Measurements from ENCODE around the gene RBM18.

RBM18 gene

DNA sequence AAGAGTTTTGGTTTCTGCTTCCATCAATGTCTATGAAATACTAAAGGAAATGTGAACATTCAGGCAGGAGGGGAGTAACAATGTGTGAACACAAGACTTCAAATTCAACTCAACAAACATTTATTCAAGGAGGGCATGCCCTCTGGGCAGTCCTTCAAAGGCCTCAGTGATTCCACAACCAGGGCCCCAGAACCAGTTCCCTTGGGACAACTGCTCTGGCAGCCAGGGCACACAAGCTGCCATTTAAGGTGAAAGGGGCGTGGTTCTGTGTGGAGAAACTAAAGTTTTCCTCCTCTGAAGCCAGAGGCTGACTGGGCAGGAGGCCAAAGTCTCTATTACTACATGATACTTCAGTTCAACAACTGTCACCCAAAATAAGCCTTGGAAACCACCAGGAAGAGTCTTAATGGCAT, 3.2 kb downstream of the RBM18 start:
- peak in 1 of 58 donors; percentile 4 for DNase-seq

DNA sequence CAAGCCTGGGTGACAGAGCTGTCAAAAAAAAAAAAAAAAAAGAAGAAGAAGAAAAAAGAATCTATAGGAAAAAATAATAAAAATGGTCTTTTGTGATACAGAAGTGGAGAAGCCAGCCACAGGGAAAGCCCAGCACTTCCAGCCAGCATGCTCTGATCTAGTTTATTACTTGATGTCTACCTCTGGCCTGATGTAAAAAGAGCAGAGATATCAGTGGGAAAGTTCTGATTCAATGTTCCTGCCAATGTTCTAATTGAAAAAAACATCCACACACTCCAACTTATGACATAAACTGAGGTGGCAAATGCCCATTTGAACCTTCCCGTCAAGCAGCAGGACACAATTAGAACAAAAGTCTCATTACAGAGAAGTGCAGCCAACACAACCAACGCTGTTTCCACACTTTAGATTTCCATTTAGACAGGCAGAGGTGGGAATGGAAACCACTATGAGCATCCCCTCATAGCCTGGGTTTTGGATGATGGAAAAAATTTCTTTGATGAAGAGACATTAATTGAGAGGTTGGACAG, 5.7 kb downstream of the RBM18 start:
- no peak for DNase-seq

DNA sequence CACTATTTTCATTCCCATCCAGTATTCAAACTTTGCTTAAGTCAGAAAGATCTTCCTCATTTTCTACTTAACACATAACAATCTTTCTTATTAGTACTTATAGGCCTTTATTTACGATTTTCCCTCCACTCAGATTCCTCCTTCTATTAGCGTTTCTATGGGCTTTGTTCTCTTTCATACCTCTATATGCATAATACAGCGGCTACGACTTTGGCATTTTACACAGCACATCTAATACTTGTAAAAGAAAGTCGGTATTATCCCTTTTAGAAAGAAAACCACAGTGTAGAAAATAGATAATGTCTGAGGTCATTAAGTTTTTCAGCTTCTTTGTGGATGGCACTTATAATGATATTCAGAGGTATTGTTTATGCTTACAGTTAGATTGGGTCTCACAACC, 8.4 kb downstream of the RBM18 start:
- no peak for DNase-seq

DNA sequence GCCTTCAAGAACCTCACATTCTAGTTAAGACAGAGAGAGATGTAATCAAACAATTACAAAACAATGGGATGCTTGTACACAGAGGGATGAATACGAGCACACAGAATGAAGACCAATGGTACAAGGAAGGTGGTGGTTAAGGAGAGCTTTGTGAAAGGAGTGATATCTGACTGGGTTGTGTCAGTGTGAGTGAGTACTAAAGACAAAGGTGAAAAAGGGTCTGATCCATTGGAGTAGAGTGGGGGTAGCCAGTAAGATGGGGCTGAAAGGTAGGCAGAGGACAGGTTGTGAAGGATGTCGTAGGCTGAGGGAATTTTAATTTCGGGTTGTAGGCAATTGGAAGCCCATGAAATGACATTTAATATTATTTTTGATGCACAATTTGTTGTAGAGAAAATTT, 9.9 kb downstream of the RBM18 start:
- DNase-seq = no peak

DNA sequence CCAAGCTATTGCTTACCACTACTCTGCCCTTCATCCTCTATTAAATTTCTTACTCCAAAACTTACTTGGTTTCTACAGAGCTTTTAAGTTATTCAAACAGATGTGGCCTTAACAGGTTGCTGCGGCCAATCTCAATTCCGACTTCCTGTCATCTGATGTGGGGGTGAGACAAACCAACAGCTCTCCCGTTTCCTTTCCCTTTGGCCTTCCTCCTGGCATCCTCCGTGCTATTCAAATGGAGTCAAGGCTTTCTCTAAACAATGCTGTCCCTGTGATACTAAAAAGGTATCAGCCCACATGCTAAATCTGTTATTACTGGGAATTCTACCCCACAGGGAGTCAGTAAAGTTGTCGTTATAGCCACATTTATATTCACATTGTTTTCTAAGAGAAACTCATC, 11.8 kb downstream of the RBM18 start:
- no peak for DNase-seq

DNA sequence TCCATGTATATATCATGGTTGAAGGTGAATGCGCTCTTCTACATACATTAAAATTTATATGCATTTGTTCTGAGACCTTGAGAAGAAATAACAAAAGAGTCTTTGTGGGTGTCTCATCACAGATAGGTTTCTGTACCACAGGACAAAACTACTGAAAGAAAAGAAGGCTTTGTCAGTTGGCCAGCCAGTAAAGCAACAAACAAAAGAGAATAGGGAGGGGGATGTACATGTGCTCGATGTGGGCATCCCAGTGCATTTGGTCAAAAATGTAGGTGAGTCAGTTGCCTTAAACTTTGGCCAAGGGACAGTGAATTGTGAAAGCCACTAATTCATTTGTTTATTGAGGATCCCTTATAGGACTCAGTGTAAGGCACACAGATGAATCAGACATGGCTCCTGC, 13.3 kb downstream of the RBM18 start:
- DNase-seq = peak in 3 of 58 donors; percentile 8 to 21 (median 11)

DNA sequence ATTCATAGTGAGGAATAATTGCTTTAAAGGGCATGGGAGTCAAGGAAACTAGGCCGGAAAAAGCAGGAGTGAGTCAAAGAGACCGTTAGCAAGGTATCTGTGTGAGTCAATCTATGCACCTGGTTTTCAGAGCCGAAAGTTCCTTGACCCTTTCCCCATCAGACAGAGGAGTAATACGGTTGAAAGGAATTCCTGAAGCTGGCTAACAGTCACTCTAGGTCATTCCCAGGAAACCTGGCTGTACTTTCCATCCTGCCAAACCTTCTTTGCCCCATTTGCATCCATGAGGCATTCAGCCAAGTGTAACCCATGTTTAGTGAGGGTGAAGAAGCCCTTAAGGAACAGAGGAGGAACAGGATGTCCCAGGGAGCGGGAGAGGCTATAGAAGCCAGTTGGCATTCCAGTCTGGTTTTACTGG, 16.2 kb downstream of the RBM18 start:
- DNase-seq = no peak

DNA sequence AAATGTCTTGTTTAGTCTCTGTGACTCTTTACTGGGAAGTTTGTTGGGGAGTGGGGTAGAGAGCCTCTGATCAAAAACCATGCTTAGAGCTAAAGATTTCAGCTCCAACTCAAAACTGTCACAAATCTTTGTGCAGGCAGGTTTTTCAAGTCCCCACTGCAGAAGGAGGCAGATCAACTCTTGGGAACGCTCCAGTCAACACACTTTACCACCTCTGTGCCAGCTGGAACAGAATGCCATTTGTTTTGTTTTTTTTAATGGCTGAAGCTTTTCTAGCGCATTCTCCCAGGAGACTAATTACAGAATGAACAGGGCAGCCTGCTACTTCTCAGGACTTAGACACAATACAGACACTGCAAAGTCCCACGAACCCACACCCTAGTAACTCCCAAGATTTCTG, 18.0 kb downstream of the RBM18 start:
- no peak for DNase-seq

DNA sequence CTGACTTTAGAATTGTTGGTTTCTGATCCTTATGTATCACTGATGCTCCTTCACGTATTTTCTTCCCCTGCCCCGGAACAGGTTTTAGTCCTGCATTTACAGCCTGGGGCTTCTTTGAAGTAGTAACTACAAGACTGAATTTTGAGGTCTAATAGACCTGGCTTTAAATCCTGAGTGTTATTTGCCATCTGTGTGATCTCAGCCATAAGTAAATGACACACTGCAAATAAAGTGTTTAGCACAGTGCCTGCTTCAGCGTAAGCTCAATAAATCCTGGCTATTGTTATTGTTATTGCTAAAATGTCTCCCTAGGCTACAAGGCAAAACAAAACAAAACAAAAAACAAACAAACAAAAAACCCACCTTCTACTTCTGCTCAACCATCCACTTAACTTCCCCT, 20.3 kb downstream of the RBM18 start:
- DNase-seq = no peak

DNA sequence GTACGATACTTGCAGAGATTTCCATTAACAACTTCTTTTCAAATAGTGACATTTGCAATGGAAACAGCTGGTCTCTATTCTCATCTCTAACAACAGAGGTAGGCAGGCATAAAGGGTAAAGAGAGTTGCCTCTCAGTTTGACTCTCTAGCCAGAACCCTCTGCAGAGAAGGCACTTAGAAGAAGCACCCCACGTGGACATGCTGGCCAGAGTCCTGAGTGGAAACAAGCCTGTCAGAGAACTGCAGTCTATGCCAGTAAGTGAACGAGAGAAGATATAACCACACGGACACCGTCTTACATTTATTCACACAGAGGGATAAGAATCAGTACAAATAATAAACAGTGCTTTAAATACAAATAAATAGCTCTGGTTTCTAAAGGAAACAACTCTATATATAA, 24.9 kb downstream of the RBM18 start:
- DNase-seq = peak in 2 of 58 donors; percentile 19 to 46

DNA sequence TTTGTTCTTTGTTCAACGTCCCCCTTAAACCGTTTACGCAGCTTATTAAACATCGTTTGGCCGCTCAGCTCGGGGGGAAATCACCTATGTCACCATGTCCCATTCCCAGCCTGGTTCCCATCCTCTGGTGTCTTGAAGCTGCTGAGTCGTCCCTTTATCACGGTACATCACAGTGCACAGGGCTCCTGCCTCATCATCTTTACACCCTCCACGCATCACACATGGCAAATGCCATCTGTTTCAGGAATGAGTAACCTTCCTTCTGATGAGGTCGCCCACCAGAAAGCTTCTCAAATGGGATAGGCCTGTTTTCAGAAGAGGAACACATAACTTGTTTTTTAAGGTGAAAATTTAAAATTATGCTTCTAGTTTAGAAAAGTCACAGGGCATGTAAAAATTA, 28.0 kb downstream of the RBM18 start:
- DNase-seq = no peak

DNA sequence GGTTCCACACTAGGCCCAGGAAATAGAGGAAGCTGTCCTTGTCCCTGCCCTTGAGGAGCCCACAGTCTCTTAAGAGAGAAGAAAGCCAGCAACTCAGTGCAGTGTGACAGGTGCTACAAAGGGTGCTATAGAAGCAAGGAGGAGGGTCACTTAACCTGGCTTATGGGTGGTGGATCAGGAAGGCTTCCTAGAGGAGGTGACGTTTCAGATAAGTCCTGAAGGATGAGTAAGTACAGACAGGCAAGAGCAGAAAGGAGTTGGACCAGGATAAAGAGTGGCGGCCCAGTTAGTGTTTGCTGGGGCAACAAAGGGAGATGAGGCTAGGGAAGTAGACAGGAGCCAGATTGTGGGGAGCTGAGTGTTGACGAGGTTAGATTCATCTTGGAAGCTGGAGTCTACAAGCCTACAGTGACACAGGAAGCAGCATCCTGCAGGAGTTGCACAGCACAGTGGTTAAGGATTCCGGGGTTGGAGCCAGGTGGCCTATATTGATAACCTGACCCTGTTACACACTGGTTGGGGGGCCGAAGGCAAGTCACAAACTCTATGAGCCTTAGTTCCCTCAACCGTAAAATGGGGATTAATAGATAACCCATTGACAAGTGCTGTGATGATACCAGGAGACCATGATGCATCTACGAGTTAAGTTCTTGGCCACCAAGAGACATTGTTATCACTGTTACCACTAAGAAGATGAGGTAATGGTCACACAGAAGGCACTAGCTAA, 30.5 kb downstream of the RBM18 start:
- no peak for DNase-seq

DNA sequence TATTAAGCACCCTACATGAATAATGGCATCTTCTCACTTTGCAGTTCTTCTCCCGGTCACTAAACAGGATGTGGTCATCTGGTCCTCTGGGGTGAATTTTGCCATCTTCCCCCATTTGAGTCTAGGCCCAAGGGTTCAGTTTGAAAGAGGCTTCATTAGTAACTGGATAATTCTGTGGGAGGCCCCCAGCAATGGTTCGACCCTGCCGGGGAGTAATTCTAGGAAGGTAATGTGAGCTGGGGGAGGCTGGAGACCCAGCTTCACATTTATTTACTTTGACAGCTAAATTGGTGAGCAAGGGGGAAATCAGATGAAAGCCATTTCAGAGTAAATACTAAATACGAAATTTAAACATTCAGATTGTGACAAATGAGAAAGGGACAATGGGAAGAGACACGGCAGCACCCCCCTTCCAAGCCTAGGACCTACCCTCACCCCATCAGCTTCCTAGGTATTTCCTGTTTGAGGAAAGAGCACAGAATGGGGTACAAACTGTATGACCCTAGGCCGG, 31.8 kb downstream of the RBM18 start:
- DNase-seq = no peak

DNA sequence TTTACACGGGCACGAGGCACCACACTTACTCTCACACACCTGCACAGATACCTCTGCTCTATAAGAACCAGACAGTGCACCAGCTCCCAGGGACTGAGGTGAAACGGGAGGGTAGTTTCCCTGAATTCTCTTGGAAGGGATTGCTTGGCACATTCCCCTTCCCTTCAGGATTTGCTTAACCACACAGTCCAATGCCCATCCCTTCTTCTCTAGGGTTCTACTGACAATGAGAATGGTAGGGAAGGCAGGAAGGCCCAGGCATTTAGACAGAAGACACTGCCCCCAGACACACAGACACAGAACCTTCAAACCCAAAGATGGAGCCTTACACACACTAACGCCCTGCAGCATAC, 35.2 kb downstream of the RBM18 start:
- DNase-seq = no peak

DNA sequence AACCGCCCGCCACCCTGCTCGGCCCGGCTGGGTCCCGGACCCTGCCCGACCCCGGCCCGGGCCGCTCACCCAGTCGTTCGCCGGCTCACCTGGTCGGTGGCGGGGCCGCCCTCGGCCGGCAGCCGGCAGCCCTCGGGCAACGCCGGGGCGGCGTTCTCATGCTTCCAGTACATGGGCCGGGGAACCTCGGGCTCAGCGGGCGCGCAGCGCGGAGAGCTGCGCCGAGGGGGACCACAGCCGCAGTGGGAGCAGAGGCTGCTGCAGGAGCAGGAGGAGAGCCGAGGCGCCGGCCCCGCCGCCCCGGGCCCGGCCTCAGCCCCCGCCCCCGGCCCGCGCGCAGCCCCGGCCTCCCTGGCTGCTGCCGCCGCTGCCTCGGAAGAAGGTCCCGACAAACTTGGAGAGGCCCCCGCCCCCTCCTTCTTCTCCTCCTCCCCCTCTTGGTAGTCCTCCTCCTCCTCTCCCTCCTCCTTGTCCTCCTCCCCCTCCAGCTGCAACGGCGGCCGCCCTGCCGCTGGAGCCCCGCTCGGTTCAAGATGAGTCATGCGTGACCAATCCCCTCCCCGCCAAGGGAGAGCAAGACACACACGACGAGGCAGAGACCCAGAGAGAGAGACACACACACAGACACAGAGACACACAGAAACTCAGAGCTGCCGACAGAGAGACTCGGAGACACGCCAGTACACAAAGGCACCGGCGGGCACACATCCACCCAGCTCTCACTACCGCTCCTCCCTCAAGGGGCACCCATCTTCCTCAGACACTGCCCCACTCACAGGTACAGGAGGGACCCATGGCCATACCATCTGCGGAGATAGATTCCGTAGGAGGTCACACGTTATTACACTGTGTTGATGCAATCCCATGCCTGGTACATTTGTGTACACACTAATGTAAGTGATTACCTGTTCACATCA, 35.8 kb downstream of the RBM18 start, which contains the start of gene LHX6:
TSS of gene LHX6 (minus strand) at position 390 of the 917 bp plus-strand sequence. CDS start at position 173, 217 bp downstream.
- DNase-seq = peak in 7 of 58 donors; percentile 11 to 31 (median 27)

DNA sequence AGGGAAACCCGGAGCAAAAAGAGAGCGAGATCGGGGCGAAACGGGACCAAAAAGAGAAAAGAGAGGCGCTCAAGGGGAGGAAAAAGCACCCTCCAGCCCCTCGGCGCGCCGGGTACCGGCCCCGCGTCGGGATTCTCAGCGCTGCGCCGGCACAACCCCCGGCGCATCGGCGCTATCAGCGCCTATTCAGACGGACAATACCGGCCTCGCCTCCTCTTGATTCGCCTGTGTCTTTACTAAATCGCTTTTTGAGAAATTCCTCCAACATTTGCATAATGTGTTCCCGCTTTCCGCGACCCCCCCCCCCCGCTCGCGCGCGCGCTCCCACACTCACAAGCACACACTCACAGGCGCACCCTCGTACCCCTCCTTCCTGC, 36.5 kb downstream of the RBM18 start:
- no peak for DNase-seq

DNA sequence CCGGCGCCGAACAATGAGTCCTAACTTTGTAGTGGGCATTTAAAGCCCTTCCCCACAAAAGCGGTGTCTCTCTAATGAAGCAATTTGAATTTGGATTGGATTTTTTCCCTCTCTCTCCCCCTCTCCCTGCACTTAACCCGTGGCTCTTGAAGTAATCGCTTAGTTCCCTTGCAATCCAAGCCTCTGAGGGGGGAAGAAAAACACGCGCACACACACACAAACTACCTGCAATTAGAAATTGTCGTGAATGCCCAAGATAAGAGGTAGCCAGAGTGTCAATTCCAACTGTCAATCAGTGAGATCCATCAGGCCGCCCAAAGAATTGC, 37.1 kb downstream of the RBM18 start:
- DNase-seq = no peak

DNA sequence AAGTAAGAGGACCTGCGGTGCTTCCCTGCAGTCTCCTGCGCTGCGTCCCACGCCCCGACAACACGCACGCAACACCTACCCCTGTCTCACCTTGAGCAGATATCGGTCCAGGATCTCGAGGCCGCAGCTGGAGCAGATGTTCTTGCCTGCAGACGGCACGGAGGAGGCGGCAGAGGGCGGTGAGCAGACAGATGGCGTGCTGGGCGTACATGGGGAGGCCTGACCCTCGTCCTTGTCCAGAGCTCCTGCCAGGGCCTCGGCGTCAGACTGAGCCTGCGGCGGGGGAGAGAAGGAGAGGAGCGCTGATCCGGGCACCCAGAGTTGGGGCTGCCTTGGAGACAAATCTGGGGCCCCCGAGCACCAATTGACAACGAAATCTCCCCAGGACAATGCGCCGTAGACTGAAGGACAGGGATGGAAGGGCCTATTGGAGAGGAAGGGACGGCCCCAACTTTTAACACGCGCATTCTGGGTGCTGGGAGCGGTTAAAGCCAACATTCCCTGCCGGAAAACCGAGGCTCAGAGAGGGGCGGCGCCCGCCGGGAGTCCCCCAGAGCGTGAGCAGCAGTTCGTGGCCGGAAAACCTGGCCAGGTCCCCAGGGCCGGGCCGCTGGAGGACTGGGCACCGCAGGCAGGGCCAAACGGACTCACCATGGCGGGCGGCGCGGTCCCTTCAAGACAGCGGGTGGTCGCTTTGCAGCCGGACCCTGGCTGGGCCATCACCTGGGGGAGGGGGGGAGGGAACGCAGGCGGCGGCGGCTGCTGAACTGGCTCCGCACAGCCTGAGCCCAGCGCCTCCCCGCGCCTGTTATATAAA, 37.7 kb downstream of the RBM18 start:
- no peak for DNase-seq

DNA sequence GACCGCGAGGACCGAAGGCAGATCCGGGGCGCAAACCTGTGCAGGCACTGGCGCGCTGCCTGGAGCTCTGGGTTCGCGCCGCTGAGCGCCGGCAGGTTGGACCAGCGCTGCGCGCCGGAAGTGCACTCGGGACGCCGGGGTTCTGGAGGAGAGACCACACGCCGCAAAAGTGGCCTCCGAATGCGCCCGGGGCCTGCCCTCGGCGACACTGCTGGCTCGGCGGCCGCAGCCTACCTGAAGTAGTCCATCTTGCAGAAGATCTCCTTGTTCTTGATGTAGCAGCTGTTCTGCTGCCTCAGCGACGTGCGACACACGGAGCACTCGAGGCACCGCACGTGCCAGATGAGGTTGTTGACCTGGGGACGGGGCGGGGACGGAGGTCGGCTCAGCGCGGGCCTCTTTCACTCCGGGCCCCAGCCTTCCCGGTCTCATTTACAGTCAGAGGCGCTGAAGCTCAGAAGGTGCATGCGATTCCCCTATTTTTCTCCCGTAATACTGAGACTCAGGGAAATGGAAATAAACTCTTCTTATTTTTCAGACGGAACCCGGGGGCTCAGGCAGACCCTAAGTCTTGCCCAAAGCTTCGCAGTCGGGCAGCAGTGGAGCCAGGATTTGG, 38.4 kb downstream of the RBM18 start:
- DNase-seq = no peak

DNA sequence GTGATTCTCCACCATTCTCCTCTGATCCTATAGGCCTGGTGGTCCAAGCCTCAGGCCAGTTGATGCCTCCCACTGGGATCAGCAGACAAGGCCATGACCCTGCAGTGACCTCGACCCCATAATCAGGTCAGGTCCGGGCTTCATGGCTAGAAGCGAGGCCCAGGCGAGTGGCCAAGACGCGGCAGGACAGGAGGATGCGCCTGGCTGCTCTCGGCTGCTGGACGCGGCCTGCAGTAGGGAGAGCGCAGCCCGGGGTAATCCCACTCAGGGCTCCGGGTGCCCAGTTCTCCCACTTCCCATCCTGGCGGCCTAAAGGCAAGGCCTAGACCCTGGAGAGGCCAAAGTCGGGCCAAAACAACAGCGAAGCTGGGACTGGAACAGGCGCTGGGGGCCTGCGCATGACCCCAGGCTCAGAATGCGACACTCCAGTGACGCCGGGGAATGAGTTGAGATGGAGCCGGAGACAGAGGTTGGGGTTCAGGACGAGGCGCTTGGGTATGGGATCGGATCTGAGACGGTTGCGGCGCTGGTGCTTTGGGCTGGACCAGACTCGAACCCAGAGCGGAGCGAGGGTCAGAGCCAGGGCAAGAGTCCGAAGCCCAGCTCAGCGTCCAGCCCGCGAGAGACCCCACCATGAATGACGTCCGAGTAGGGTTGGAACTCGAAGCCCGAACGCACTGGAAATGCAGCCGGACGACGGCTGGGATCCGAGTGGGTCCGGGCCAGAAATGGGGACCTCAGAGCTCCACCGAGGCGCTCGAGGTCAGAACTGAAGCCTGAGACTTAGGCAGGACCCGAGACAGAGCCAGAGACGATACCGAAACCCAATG, 39.1 kb downstream of the RBM18 start:
- no peak for DNase-seq
